ENCODE data around the gene TRIM74.
"Not testable (repeated sequence)": the region's sequence is repeated elsewhere in the genome, so short reads cannot be mapped to it uniquely, and the experiment has no call there.

GRCh38 chr7:72971505-72971904 lies 2.2 kb upstream of the TRIM74 start:
- TF ChIP-seq, protein P1, sequence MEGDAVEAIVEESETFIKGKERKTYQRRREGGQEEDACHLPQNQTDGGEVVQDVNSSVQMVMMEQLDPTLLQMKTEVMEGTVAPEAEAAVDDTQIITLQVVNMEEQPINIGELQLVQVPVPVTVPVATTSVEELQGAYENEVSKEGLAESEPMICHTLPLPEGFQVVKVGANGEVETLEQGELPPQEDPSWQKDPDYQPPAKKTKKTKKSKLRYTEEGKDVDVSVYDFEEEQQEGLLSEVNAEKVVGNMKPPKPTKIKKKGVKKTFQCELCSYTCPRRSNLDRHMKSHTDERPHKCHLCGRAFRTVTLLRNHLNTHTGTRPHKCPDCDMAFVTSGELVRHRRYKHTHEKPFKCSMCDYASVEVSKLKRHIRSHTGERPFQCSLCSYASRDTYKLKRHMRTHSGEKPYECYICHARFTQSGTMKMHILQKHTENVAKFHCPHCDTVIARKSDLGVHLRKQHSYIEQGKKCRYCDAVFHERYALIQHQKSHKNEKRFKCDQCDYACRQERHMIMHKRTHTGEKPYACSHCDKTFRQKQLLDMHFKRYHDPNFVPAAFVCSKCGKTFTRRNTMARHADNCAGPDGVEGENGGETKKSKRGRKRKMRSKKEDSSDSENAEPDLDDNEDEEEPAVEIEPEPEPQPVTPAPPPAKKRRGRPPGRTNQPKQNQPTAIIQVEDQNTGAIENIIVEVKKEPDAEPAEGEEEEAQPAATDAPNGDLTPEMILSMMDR (IDR thresholded peaks at IDR 0.05), result not testable (repeated sequence)
- not testable (repeated sequence) for TF ChIP-seq POLR2A (IDR thresholded peaks at IDR 0.05)

Data from thyroid gland (tissue), 4 donors.